A549 (cell line): ENCODE results near the gene CHKA. TPM values are rescaled to one million over a fixed set of nuclear protein-coding genes. Genes with fewer than 3 reads are reported as not detected.

Experiments used
- ATAC-seq, 2 experiments: fragments of 200-7000 bp in 1 of 2; fragments of >200 bp in 1 of 2; cut with Nextera tagmentation in 1 of 2; cut with Tn5 transposase in 1 of 2; 3 replicates each; pipeline versions ENCODE4 v1.8.0 to v1.9.1; 2018 to 2020; ENCODE audit warnings: mild to moderate bottlenecking in 1 of 2, moderate library complexity in 1 of 2
- CTCF ChIA-PET: fragments of 300-600 bp; sonication (Branson Sonifier 250); formaldehyde crosslinking; extraction: SDS; loops from one replicate; lab custom pipeline; 2021; ENCODE audit warnings: antibody characterized with exemption, inconsistent platforms; lab: Yijun Ruan, JAX
- POLR2A ChIA-PET: fragments of 350-600 bp; formaldehyde crosslinking; extraction: SDS; loops from one replicate; lab custom pipeline; 2021; ENCODE audit warnings: antibody characterized with exemption, inconsistent platforms; lab: Yijun Ruan, JAX
- DNase-seq, 2 experiments: peaks; one replicate each; pipeline versions ENCODE4 v3.0.0 to v3.0.0-alpha.2; 2011 to 2016; ENCODE audit warnings: low read depth in 1 of 2, low spot score in 1 of 2
- FAIRE-seq: peaks from 2 replicates; lab custom pipeline; 2011; peaks lifted over from hg19 to GRCh38; lab: Jason Lieb, UNC
- H3K27ac ChIP-seq, 2 experiments: fragments of >200 bp; sonication (Bioruptor Twin); formaldehyde crosslinking; 3 replicates each; pipeline ENCODE4 v1.5.1; 2016 to 2017
- H3K4me1 ChIP-seq: fragments of >200 bp; sonication (Bioruptor Twin); formaldehyde crosslinking; 3 replicates; pipeline ENCODE4 v1.6.1; 2016
- H3K4me2 ChIP-seq: fragments of >200 bp; sonication (Bioruptor Twin); formaldehyde crosslinking; 3 replicates; pipeline ENCODE4 v1.6.1; 2016
- H3K4me3 ChIP-seq: fragments of >200 bp; sonication (Bioruptor Twin); formaldehyde crosslinking; 3 replicates; pipeline ENCODE4 v1.5.1; 2016
- H3K9me3 ChIP-seq: fragments of >200 bp; sonication (Bioruptor Twin); formaldehyde crosslinking; 3 replicates; pipeline ENCODE4 v1.6.1; 2016
- BHLHE40 ChIP-seq: IDR thresholded peaks from 2 replicates; pipeline ENCODE4 v1.6.1; 2012; ENCODE audit warnings: low read depth, low read length, inconsistent platforms
- CEBPB ChIP-seq, 2 experiments: fragments of >200 bp in 1 of 2; sonication (Bioruptor Twin) in 1 of 2; formaldehyde crosslinking in 1 of 2; IDR thresholded peaks; 2 replicates each; pipeline ENCODE4 v1.6.1; 2012 to 2016
- CHD2 ChIP-seq: fragments of 150-350 bp; IDR thresholded peaks from 2 replicates; pipeline ENCODE4 v1.6.1; 2014; ENCODE audit warnings: low read length; ENCODE audit not compliant: partially characterized antibody
- FOSB ChIP-seq: fragments of 250-450 bp; sonication (Bioruptor Pico); IDR thresholded peaks from 2 replicates; pipeline ENCODE4 v1.5.0; 2020; ENCODE audit warnings: mild to moderate bottlenecking, moderate library complexity
- FOSL2 ChIP-seq, 2 experiments: fragments of 450-650 bp in 1 of 2; fragments of >200 bp in 1 of 2; sonication (Bioruptor Twin) in 1 of 2; formaldehyde crosslinking; IDR thresholded peaks; 2 replicates each; pipeline versions ENCODE4 v1.5.0 to v1.6.1; 2016 to 2020; ENCODE audit warnings: mild to moderate bottlenecking in 1 of 2, moderate library complexity in 1 of 2
- GATA3 ChIP-seq: IDR thresholded peaks from 2 replicates; pipeline ENCODE4 v1.6.1; 2012; ENCODE audit warnings: borderline replicate concordance
- HOXA7 ChIP-seq: fragments of 250-450 bp; sonication (Bioruptor Pico); IDR thresholded peaks from 2 replicates; pipeline ENCODE4 v1.5.0; 2020; ENCODE audit warnings: mild to moderate bottlenecking, moderate library complexity
- HOXB13 ChIP-seq: fragments of 250-450 bp; sonication (Bioruptor Pico); IDR thresholded peaks from 2 replicates; pipeline ENCODE4 v1.5.0; 2020; ENCODE audit warnings: low read depth, mild to moderate bottlenecking, moderate library complexity
- HOXB5 ChIP-seq: fragments of 250-450 bp; sonication (Bioruptor Pico); IDR thresholded peaks from 2 replicates; pipeline ENCODE4 v1.5.0; 2020; ENCODE audit warnings: mild to moderate bottlenecking, moderate library complexity
- JUN ChIP-seq, 2 experiments: fragments of >200 bp; sonication (Bioruptor Twin); formaldehyde crosslinking; IDR thresholded peaks; 2 replicates in 1 of 2; 3 replicates in 1 of 2; pipeline ENCODE4 v1.6.1; 2016 to 2017
- JUNB ChIP-seq: fragments of >200 bp; sonication (Bioruptor Twin); formaldehyde crosslinking; IDR thresholded peaks from 2 replicates; pipeline ENCODE4 v1.6.1; 2016
- KDM1A ChIP-seq: fragments of 200-600 bp; sonication (generic); IDR thresholded peaks from 2 replicates; pipeline ENCODE4 v1.6.1; 2016; ENCODE audit warnings: low read depth, mild to moderate bottlenecking
- MAFK ChIP-seq: fragments of 450-650 bp; IDR thresholded peaks from 2 replicates; pipeline ENCODE4 v1.6.1; 2014; ENCODE audit not compliant: partially characterized antibody
- MAZ ChIP-seq: fragments of 150-350 bp; IDR thresholded peaks from 2 replicates; pipeline ENCODE4 v1.6.1; 2014; ENCODE audit warnings: antibody characterized with exemption, low read depth, low read length, borderline replicate concordance
- MYC ChIP-seq: IDR thresholded peaks from 2 replicates; pipeline ENCODE4 v1.6.1; 2012; ENCODE audit warnings: mild to moderate bottlenecking, inconsistent platforms, low read length, improper control_type of control experiment, borderline replicate concordance
- NFE2L2 ChIP-seq: fragments of 150-350 bp; conservative IDR thresholded peaks from 2 replicates; pipeline ENCODE4 v1.6.1; 2014; ENCODE audit warnings: low read length
- NPAS2 ChIP-seq: fragments of 250-450 bp; sonication (Bioruptor Pico); IDR thresholded peaks from 2 replicates; pipeline ENCODE4 v1.8.0; 2022; ENCODE audit warnings: mild to moderate bottlenecking, moderate library complexity, borderline replicate concordance
- POLR2AphosphoS2 ChIP-seq: conservative IDR thresholded peaks from 2 replicates; pipeline ENCODE4 v1.6.1; 2012; ENCODE audit warnings: low read length, improper control_type of control experiment, inconsistent platforms
- RARB ChIP-seq: fragments of 250-450 bp; sonication (Bioruptor Pico); IDR thresholded peaks from 2 replicates; pipeline ENCODE4 v1.8.0; 2021; ENCODE audit warnings: mild to moderate bottlenecking, moderate library complexity
- RFX5 ChIP-seq: fragments of 450-650 bp; IDR thresholded peaks from 2 replicates; pipeline ENCODE4 v1.7.1; 2014; ENCODE audit warnings: antibody characterized with exemption, mild to moderate bottlenecking, moderate library complexity
- RNF2 ChIP-seq: fragments of 200-600 bp; sonication (generic); IDR thresholded peaks from 2 replicates; pipeline ENCODE4 v1.6.1; 2016; ENCODE audit warnings: low read depth, mild to moderate bottlenecking, antibody characterized with exemption, moderate library complexity, borderline replicate concordance
- SMC3 ChIP-seq: fragments of >200 bp; sonication (Bioruptor Twin); formaldehyde crosslinking; IDR thresholded peaks from 3 replicates; pipeline ENCODE4 v1.6.1; 2018; ENCODE audit warnings: inconsistent platforms
- TFCP2L1 ChIP-seq: fragments of 250-450 bp; sonication (Bioruptor Pico); IDR thresholded peaks from 2 replicates; pipeline ENCODE4 v1.5.0; 2021; ENCODE audit warnings: mild to moderate bottlenecking
- ZSCAN20 ChIP-seq: fragments of 250-450 bp; sonication (Bioruptor Pico); IDR thresholded peaks from 2 replicates; pipeline ENCODE4 v1.8.0; 2022; ENCODE audit warnings: mild to moderate bottlenecking, moderate library complexity
- WGBS: methylation state at CpG from one replicate; pipeline ENCODE4 v1.1.6; 2017; ENCODE audit errors: missing lambda C conversion rate; 5-methylcytosine and 5-hydroxymethylcytosine counted together
- polyA plus RNA-seq, 4 experiments: library from polyadenylated mRNA; depleted of rRNA in 3 of 4; stranded (reverse); fragments of >200 nt; fragmentation: RNase III in 1 of 4; extraction: RNeasy Plus Mini Kit Qiagen cat#74134 plus additional on column Dnase treatment in 1 of 4; gene quantifications; 2 replicates in 3 of 4; 3 replicates in 1 of 4; pipeline ENCODE4 v1.2.3, GENCODE V29; 2011 to 2017
- TF ChIP-seq, protein P1 (sequence below): fragments of 250-450 bp; sonication (Bioruptor Pico); IDR thresholded peaks from 2 replicates; pipeline ENCODE4 v1.5.0; 2020; ENCODE audit warnings: low read depth, mild to moderate bottlenecking, moderate library complexity
- TF ChIP-seq, protein P2 (sequence below): fragments of 250-450 bp; sonication (Bioruptor Pico); IDR thresholded peaks from 2 replicates; pipeline ENCODE4 v1.5.0; 2021; ENCODE audit warnings: mild to moderate bottlenecking, moderate library complexity, borderline replicate concordance
- TF ChIP-seq, protein P3 (sequence below): fragments of 450-650 bp; IDR thresholded peaks from 2 replicates; pipeline ENCODE4 v1.6.1; 2014; ENCODE audit warnings: antibody characterized with exemption
- TF ChIP-seq, protein P4 (sequence below): IDR thresholded peaks from 2 replicates; pipeline ENCODE4 v1.6.1; 2012; ENCODE audit warnings: low read depth, borderline replicate concordance
- TF ChIP-seq, protein P5 (sequence below): IDR thresholded peaks from 2 replicates; pipeline ENCODE4 v1.6.1; 2012
- TF ChIP-seq, protein P6 (sequence below): fragments of >200 bp; sonication (Bioruptor Twin); formaldehyde crosslinking; IDR thresholded peaks from 3 replicates; pipeline ENCODE4 v1.6.1; 2016
- TF ChIP-seq, protein P7 (sequence below): IDR thresholded peaks from 2 replicates; pipeline ENCODE4 v1.6.1; 2012

The CHKA gene
- polyA plus RNA-seq, 2 of the 4 experiments (the other 2 are of a cell fraction) = 14.2 to 21.7 TPM

DNA sequence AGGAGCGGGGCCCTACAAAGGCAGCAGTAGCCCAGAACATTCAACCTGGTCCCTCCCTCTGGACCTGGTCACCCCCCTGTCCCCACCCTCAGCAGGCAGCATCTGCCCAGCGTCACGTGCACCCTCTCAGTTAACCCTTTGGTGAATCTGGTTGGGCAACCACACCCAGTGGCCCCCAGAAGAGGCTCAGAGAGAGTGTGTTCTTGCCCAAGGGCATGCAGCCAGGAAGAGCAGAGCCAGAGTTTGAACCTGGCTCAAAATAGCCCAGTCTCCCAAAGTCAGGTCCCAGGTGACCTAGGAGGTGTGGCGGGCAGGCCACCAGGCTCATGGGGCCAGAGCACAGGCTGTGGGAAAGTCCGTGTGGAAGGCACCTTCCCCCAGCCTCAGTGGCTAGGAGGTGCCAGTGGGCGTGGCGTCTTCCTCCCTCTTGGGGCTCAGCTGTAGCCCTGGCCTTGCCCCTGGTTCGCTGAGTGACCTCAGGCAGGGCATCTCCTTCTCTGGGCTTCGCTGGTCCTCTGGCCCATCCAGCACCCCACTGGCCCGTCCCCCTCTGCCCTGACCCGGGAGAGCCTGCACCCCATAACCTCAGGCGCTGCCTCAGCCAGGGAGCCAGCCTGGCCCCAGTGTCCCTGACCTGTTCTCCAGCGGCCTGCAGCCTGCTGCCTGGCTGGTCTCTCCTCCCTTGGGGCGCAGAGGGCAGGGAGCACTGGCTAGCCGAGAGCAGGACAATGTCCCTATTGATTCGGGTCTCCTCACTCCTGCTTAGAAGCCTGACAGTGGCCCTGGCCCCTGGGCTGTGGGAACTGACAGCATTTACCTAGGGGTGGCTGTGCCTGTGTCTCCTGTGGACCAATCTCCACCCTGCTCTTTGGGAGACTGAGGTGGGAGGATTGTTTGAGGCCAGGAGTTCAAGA, 104.0 kb downstream of the CHKA start:
- no peaks in the 10 kb centered on the region for H3K9me3 ChIP-seq
- peak in 1 of 2 experiments; percentile 2; a peak in 2 of 6 replicates for ATAC-seq
- FAIRE-seq = peak; percentile 96
- POLR2A ChIA-PET = interaction anchor here (0.6 to 1.4 kb wide), 3 partner anchors 9 to 1446 kb away, joined by 3 to 5 read pairs (median 3); no protein-coding TSS in a partner anchor
- no peak overlapping the region for H3K4me3 ChIP-seq
- peaks cover 84% of the 10 kb centered on the region for H3K4me1 ChIP-seq
- 28% methylated on average over 12 of the region's 16 CpGs for WGBS
- CTCF ChIA-PET = interaction anchor here (1.1 to 2.6 kb wide), 4 partner anchors 9 to 23 kb away, joined by 3 to 8 read pairs (median 4); no protein-coding TSS in a partner anchor
- DNase-seq = peak in 1 of 2 experiments; percentile 90
- H3K27ac ChIP-seq = peak overlapping the region; percentile 99 to 100
- peak overlapping the region; percentile 96 for H3K4me2 ChIP-seq
- peak; percentile 75; the same call in 1 of the 2 replicates for TF ChIP-seq MAZ
- TF ChIP-seq, protein P1, sequence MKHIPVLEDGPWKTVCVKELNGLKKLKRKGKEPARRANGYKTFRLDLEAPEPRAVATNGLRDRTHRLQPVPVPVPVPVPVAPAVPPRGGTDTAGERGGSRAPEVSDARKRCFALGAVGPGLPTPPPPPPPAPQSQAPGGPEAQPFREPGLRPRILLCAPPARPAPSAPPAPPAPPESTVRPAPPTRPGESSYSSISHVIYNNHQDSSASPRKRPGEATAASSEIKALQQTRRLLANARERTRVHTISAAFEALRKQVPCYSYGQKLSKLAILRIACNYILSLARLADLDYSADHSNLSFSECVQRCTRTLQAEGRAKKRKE (CRISPR knock-in tag) = no peak
- no peak; the same call in 1 of the 2 replicates for TF ChIP-seq FOSB (CRISPR knock-in tag)
- TF ChIP-seq HOXA7 = peak; percentile 83; the same call in 1 of the 2 replicates
- TF ChIP-seq TFCP2L1 (CRISPR knock-in tag) = peak; percentile 52; the same call in 1 of the 2 replicates
- peak; percentile 15; the same call in 1 of the 3 replicates for TF ChIP-seq SMC3
- peak; percentile 71; the same call in 1 of the 2 replicates for TF ChIP-seq NPAS2 (CRISPR knock-in tag)
- TF ChIP-seq KDM1A = no peak
- peak; percentile 78 for TF ChIP-seq BHLHE40
- TF ChIP-seq, protein P2, sequence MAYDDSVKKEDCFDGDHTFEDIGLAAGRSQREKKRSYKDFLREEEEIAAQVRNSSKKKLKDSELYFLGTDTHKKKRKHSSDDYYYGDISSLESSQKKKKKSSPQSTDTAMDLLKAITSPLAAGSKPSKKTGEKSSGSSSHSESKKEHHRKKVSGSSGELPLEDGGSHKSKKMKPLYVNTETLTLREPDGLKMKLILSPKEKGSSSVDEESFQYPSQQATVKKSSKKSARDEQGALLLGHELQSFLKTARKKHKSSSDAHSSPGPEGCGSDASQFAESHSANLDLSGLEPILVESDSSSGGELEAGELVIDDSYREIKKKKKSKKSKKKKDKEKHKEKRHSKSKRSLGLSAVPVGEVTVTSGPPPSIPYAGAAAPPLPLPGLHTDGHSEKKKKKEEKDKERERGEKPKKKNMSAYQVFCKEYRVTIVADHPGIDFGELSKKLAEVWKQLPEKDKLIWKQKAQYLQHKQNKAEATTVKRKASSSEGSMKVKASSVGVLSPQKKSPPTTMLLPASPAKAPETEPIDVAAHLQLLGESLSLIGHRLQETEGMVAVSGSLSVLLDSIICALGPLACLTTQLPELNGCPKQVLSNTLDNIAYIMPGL (CRISPR knock-in tag) = peak; percentile 51; the same call in 1 of the 2 replicates
- peak; percentile 20; the same call in 1 of the 2 replicates for TF ChIP-seq RFX5
- TF ChIP-seq, protein P3, sequence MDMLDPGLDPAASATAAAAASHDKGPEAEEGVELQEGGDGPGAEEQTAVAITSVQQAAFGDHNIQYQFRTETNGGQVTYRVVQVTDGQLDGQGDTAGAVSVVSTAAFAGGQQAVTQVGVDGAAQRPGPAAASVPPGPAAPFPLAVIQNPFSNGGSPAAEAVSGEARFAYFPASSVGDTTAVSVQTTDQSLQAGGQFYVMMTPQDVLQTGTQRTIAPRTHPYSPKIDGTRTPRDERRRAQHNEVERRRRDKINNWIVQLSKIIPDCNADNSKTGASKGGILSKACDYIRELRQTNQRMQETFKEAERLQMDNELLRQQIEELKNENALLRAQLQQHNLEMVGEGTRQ = peak; percentile 86
- TF ChIP-seq GATA3 = 0 out of 2 replicates have a peak, but pooled peaks have one; percentile 56
- TF ChIP-seq, protein P4, sequence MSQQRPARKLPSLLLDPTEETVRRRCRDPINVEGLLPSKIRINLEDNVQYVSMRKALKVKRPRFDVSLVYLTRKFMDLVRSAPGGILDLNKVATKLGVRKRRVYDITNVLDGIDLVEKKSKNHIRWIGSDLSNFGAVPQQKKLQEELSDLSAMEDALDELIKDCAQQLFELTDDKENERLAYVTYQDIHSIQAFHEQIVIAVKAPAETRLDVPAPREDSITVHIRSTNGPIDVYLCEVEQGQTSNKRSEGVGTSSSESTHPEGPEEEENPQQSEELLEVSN = peak; percentile 66; the same call in 1 of the 2 replicates
- TF ChIP-seq, protein P5, sequence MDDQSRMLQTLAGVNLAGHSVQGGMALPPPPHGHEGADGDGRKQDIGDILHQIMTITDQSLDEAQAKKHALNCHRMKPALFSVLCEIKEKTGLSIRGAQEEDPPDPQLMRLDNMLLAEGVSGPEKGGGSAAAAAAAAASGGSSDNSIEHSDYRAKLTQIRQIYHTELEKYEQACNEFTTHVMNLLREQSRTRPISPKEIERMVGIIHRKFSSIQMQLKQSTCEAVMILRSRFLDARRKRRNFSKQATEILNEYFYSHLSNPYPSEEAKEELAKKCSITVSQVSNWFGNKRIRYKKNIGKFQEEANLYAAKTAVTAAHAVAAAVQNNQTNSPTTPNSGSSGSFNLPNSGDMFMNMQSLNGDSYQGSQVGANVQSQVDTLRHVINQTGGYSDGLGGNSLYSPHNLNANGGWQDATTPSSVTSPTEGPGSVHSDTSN = peak; percentile 69
- no peak for TF ChIP-seq NFE2L2
- TF ChIP-seq CHD2 = peak; percentile 8
- TF ChIP-seq, protein P6, sequence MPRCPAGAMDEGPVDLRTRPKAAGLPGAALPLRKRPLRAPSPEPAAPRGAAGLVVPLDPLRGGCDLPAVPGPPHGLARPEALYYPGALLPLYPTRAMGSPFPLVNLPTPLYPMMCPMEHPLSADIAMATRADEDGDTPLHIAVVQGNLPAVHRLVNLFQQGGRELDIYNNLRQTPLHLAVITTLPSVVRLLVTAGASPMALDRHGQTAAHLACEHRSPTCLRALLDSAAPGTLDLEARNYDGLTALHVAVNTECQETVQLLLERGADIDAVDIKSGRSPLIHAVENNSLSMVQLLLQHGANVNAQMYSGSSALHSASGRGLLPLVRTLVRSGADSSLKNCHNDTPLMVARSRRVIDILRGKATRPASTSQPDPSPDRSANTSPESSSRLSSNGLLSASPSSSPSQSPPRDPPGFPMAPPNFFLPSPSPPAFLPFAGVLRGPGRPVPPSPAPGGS = peak; percentile 65
- TF ChIP-seq FOSL2 (IDR thresholded peaks at IDR 0.05) = no peak
- peak; percentile 32 for TF ChIP-seq FOSL2 (CRISPR knock-in tag; IDR thresholded peaks at IDR 0.05)
- TF ChIP-seq ZSCAN20 (CRISPR knock-in tag) = peak; percentile 65; the same call in 1 of the 2 replicates
- TF ChIP-seq, protein P7, sequence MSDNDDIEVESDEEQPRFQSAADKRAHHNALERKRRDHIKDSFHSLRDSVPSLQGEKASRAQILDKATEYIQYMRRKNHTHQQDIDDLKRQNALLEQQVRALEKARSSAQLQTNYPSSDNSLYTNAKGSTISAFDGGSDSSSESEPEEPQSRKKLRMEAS = peak; percentile 85
- TF ChIP-seq RNF2 = no peak
- TF ChIP-seq POLR2AphosphoS2 = 0 out of 2 replicates have a peak, but pooled peaks have one; percentile 48
- 0 out of 2 replicates have a peak, but pooled peaks have one; percentile 32 for TF ChIP-seq HOXB5 (CRISPR knock-in tag)
- peak in 1 of 2 experiments; percentile 81; a peak in 3 of 5 replicates for TF ChIP-seq JUN (IDR thresholded peaks at IDR 0.05)
- no peak for TF ChIP-seq JUNB
- TF ChIP-seq CEBPB (IDR thresholded peaks at IDR 0.05) = peak; percentile 59 to 83
- TF ChIP-seq HOXB13 (CRISPR knock-in tag) = peak; percentile 24; the same call in 1 of the 2 replicates
- TF ChIP-seq MYC = no peak
- TF ChIP-seq MAFK = no peak
- peak; percentile 31; the same call in 1 of the 2 replicates for TF ChIP-seq RARB (CRISPR knock-in tag)
